Measurements from ENCODE around the gene UBAC1. TPM values are rescaled to one million over a fixed set of nuclear protein-coding genes. Genes with fewer than 3 reads are reported as not detected.

Gene UBAC1
- total and polyA plus RNA-seq, 2 donors = 24.6 to 59.8 TPM

DNA sequence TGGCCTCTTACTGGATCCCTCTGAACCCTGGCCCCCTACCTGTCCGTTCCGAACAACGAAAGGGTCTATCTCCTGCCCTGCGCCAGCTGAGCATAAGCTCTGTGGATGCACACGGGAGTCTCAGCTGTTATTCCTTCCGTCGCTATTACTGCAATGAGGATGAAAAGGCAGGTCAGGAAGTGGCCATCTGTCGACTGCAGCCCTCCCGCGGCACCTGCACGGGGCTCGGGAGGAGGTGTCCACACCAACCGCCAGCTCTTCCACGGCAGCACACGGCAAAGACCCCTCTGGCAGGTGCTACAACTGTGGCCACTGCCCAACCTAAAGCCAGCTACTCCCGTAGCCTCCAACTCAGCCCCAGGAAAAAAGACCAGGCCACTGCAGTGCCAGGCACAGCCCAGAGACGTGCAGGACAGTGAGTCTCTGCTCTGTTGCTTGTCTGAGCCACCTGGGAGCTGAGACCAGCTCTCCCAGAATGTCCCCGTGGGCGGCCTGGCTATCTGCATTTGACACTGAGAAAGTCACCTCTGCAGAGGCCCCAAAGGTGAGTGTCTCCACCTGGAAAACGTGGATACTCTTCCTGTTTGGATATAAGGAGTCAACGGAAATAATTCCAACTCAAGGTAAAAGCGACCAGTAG, 72.9 kb downstream of the UBAC1 start:
- peaks cover 2% of the 10 kb centered on the region for H3K4me1 ChIP-seq (ENCODE audit: insufficient read depth)
- no peaks in the 10 kb centered on the region for H3K36me3 ChIP-seq (ENCODE audit: insufficient read depth)
- no peak for DNase-seq (ENCODE audit: extremely low spot score)
- WGBS = 89% methylated on average over 22 of the region's 22 CpGs
- H3K27ac ChIP-seq (ENCODE audit: low read depth) = no peak overlapping the region
- H3K4me3 ChIP-seq (ENCODE audit: low read depth, low read length) = no peak overlapping the region

DNA sequence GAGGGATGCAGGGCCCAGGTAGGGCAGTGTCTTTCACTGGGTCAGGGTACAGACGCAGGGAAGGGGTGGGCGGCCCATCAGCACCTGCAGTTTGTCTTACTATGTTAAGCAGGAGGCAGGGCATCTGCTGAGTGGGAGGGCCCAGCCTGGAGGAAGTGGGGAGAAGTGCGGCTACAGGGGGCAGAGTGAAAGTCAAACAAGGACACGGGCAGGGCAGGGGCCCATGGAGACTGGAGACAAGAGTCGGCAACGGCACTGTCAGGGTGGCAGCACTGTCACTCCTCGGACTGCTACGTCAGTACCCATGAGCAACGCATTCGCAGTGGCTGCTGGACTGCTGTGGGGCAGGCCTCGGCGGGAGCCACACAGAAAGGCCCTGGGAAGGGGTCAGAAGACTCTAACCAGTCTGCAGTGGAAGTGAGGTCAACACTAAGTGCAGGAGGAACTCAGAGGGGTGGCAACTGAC, 73.6 kb downstream of the UBAC1 start:
- H3K27ac ChIP-seq (ENCODE audit: low read depth) = no peak overlapping the region
- H3K4me1 ChIP-seq (ENCODE audit: insufficient read depth) = peaks cover 2% of the 10 kb centered on the region
- 68% methylated on average over 12 of the region's 12 CpGs for WGBS
- H3K4me3 ChIP-seq (ENCODE audit: low read depth, low read length) = no peak overlapping the region
- no peaks in the 10 kb centered on the region for H3K36me3 ChIP-seq (ENCODE audit: insufficient read depth)
- no peak for DNase-seq (ENCODE audit: extremely low spot score)

- WGBS = 70% methylated on average over 18 of the region's 18 CpGs
- Histone ChIP-seq H3K4me1 (ENCODE audit: insufficient read depth) (peaks cover 2% of the 10 kb centered on the region), H3K27ac (ENCODE audit: low read depth) (no peak overlapping the region), H3K4me3 (ENCODE audit: low read depth, low read length) (no peak overlapping the region), H3K36me3 (ENCODE audit: insufficient read depth) (no peaks in the 10 kb centered on the region)
- no peak for DNase-seq (ENCODE audit: extremely low spot score)
Observed at GRCh38 chr9:135887021-135887507, 74.1 kb downstream of the UBAC1 start.

DNA sequence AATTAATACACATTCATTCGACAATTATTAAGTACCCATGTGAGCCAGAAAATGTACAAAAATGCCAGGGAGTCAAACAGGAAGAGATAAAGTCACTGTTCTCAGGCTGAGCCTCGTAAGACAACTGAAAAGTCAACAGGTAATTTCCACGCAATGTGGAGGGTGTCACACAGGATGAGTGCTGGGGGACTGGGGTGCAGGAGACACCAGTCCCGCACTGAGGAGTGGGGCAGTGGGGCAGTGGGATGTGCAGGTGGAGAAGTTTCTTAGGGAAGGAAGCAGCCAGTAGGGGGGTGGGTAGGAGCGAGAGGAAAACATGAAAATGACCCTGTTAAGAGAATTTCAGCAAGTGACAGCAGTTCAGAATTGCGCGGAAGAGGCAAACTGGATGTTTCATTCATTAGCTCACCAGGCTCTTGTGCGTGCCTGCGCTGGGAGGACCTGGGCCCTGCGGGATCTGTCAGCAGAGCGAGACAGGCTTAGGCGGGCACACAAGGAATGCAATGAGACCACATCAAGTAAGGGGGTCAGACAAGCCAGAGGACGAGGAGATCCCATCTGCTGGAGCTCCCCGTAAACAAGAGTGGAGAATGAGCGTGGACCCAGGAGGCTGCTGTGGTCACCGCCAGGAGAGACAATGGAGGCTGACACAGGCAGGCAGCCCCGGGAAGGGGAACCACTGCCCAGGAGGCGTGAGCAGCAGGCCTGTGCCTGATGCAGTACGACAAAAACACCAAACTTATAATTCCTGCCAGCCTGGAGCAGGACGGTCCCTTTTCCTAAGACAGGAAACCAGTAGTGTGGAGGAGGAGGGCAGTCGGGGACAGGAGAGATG, 74.8 kb downstream of the UBAC1 start:
- H3K36me3 ChIP-seq (ENCODE audit: insufficient read depth) = no peaks in the 10 kb centered on the region
- WGBS = 86% methylated on average over 21 of the region's 21 CpGs
- H3K4me3 ChIP-seq (ENCODE audit: low read depth, low read length) = no peak overlapping the region
- no peak overlapping the region for H3K27ac ChIP-seq (ENCODE audit: low read depth)
- DNase-seq (ENCODE audit: extremely low spot score) = no peak
- peaks cover 2% of the 10 kb centered on the region for H3K4me1 ChIP-seq (ENCODE audit: insufficient read depth)

GRCh38 chr9:135885100-135885853, 75.9 kb downstream of the UBAC1 start:
- no peak for DNase-seq (ENCODE audit: extremely low spot score)
- Histone ChIP-seq H3K27ac (ENCODE audit: low read depth) (no peak overlapping the region), H3K36me3 (ENCODE audit: insufficient read depth) (no peaks in the 10 kb centered on the region), H3K4me3 (ENCODE audit: low read depth, low read length) (no peak overlapping the region), H3K4me1 (ENCODE audit: insufficient read depth) (peaks cover 2% of the 10 kb centered on the region)
- 70% methylated on average over 7 of the region's 7 CpGs for WGBS

DNA sequence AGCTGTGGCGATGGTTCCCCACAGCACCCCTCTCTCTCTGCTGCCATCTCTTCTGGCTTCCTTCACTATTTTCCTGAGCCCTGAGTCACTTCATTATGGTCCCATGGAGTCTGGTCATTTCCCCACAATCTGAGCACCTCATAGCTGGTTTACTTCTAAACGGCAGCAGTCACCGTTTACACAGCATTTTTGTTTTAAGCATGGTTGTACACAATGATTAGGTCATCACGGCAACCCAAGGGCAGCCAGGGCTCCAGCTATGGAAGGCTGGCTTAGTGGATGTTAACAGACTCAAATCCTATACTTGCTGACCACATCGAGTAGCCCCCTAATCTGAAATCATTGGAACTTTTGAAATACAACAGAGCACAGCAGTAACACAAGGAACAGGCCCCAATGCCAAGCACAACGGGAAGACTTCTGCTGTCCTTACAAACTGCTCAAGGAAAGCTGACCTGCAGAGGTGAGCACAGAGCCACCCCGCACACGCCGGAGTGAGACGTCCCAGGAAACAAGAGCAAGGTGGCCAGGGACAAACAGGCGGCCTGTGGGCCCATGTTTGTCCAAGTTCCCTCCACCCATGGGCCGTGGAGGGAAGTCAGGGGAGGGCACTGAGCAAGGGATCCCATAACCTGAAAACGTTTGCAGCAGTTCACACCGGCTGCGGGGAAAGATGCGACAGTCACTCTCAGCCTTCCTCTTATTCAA, 76.7 kb downstream of the UBAC1 start:
- Histone ChIP-seq H3K36me3 (ENCODE audit: insufficient read depth) (no peaks in the 10 kb centered on the region), H3K27ac (ENCODE audit: low read depth) (no peak overlapping the region), H3K4me1 (ENCODE audit: insufficient read depth) (peaks cover 2% of the 10 kb centered on the region), H3K4me3 (ENCODE audit: low read depth, low read length) (no peak overlapping the region)
- 68% methylated on average over 16 of the region's 16 CpGs for WGBS
- DNase-seq (ENCODE audit: extremely low spot score) = no peak

- Histone ChIP-seq H3K4me3 (ENCODE audit: low read depth, low read length) (no peak overlapping the region), H3K27ac (ENCODE audit: low read depth) (no peak overlapping the region), H3K4me1 (ENCODE audit: insufficient read depth) (peaks cover 2% of the 10 kb centered on the region), H3K36me3 (ENCODE audit: insufficient read depth) (no peaks in the 10 kb centered on the region)
- DNase-seq (ENCODE audit: extremely low spot score) = no peak
- WGBS = 84% methylated on average over 15 of the region's 15 CpGs
Observed at GRCh38 chr9:135883410-135884089, 77.6 kb downstream of the UBAC1 start.

Other genes starting within 250 kb of the UBAC1 start
- gene CAMSAP1, start 53.8 kb downstream of the UBAC1 start, total RNA-seq = 27.9 TPM
- 14.9 TPM for gene CAMSAP1, start 53.8 kb downstream of the UBAC1 start, polyA plus RNA-seq
- 14.9 TPM for gene NACC2, start 133.9 kb upstream of the UBAC1 start, total RNA-seq
- gene NACC2, start 133.9 kb upstream of the UBAC1 start, polyA plus RNA-seq = 54.1 TPM
- 13.6 TPM for gene TMEM250, start 157.5 kb upstream of the UBAC1 start, total RNA-seq
- gene TMEM250, start 157.5 kb upstream of the UBAC1 start, polyA plus RNA-seq = 43.1 TPM
- not detected for gene LHX3, start 243.8 kb upstream of the UBAC1 start, total RNA-seq
- gene LHX3, start 243.8 kb upstream of the UBAC1 start, polyA plus RNA-seq = not detected

All from urinary bladder (tissue), 4 donors.